ENCODE results near the gene SLC29A4.

DNA sequence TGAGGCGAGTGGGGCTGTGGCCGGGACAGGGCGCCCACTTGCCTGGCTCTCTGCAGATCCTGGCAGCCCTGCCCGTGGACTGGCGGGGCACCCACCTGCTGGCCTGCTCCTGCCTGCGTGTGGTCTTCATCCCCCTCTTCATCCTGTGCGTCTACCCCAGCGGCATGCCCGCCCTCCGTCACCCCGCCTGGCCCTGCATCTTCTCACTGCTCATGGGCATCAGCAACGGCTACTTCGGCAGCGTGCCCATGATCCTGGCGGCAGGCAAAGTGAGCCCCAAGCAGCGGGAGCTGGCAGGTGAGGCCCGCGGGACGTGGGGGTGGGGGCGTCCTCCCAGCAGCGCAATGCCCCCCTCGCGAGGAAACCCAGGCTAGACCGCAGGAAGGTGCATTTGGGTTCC is 17.6 kb downstream of the SLC29A4 start:
- no peak for TF ChIP-seq SAP130 (CRISPR knock-in tag; IDR thresholded peaks at IDR 0.05; ENCODE audit: low read depth)
- TF ChIP-seq RFX5 (IDR thresholded peaks at IDR 0.05; ENCODE audit: low read depth, low read length), result no peak
- TF ChIP-seq, protein P1, sequence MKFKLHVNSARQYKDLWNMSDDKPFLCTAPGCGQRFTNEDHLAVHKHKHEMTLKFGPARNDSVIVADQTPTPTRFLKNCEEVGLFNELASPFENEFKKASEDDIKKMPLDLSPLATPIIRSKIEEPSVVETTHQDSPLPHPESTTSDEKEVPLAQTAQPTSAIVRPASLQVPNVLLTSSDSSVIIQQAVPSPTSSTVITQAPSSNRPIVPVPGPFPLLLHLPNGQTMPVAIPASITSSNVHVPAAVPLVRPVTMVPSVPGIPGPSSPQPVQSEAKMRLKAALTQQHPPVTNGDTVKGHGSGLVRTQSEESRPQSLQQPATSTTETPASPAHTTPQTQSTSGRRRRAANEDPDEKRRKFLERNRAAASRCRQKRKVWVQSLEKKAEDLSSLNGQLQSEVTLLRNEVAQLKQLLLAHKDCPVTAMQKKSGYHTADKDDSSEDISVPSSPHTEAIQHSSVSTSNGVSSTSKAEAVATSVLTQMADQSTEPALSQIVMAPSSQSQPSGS (CRISPR knock-in tag; IDR thresholded peaks at IDR 0.05), result no peak
- no peak for TF ChIP-seq ZEB1 (IDR thresholded peaks at IDR 0.05; ENCODE audit: insufficient replicate concordance, low read depth)
- TF ChIP-seq MYC (CRISPR knock-in tag; IDR thresholded peaks at IDR 0.05; ENCODE audit: borderline replicate concordance), result no peak
